DND-41 (cell line): ENCODE results near the gene COL4A1.

Experiments
- CTCF ChIP-seq: IDR thresholded peaks from 2 replicates; pipeline ENCODE4 v1.5.1; 2012; ENCODE audit warnings: borderline replicate concordance, low read length, moderate library complexity, mild to moderate bottlenecking; ENCODE audit not compliant: poor library complexity, severe bottlenecking; ENCODE audit errors: extremely low read depth
- EZH2 ChIP-seq: IDR thresholded peaks from 3 replicates; pipeline ENCODE4 v1.6.1; 2012; ENCODE audit warnings: borderline replicate concordance, low read depth, mild to moderate bottlenecking, moderate library complexity, low read length, inconsistent platforms; ENCODE audit not compliant: severe bottlenecking

- no peak for TF ChIP-seq CTCF
- no peak for TF ChIP-seq EZH2
Measured at GRCh38 chr13:110213461-110214074, 93.4 kb downstream of the COL4A1 start.
